Stimulated activated CD8-positive, alpha-beta memory T cell treated with anti-CD3 and anti-CD28 coated beads, Interleukin-15, amount 100 ng/mL, for 4 hours (primary cell): ENCODE results near the gene HJURP.

Experiments used
- DNase-seq, 2 donors: peaks; one replicate each; pipeline ENCODE4 v3.0.0-alpha.2; 2020; ENCODE audit warnings: low read depth in 2 of 2

HJURP gene

DNA sequence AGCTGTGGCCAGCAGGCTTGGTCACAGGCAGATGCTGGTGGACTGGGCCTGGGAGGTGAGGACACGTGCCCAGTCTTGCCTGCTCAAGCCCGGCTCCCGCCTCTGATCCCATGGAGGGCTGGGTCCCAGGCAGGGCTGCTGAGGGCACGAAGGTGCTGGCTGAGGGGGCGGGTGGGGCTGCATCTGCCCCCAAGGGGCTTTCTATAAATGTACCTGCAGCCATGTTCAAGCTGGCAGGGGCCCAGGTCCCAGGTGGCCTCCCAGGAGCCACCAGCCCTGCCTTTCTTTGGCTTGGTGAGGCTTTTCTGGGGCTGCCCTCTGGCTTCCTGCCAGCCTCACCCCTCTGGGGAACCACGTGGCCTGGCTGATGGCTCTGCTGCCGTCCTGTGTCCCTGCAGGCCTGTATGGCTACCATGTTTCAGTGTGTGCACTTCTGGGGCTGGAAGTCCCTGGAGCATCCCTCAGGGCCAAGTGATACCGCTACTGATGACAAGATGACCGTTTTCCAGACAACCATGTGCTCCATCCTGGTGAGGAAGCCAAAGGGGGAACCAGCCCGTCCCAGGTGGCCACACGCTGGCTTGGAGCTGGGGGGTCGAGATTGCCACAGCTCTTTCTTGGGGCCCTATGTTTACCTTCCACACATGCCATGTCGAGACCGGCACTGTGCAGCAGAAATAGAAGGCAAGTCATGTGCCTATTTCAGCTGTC lies 23.2 kb downstream of the HJURP start:
- DNase-seq = no peak

DNA sequence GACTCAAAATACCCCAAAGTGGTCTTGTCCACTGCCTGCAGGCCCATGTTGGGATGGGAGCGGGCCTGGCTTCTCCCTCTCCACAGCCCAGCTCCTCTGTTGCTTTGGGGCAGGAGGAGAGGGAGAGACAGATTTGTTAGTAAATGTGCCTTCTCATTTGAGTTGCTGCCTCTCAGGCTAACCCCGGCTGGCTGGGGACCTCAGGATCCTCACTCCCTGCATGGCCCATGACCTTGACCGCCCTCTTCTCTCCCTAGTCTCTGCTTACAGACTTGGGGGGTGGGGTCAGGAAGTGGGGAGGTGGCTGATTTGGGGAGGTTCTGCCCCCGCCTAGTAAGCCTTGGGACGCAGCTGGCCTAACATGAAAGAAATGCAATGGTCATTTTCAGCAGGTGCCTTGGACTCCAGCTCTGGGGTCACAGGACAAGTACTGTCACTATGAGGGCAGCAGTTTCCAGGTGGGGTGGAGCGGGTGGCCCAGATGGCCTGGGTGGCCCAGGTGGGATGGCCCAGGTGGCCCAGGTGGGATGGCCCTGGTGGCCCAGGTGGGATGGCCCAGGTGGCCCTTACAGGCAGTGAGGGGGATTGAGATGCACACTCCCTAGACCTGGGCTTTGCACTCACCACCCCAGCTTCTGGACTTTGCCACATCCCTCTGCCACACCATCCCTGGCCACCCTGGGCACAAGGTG lies 24.1 kb downstream of the HJURP start:
- no peak for DNase-seq

DNA sequence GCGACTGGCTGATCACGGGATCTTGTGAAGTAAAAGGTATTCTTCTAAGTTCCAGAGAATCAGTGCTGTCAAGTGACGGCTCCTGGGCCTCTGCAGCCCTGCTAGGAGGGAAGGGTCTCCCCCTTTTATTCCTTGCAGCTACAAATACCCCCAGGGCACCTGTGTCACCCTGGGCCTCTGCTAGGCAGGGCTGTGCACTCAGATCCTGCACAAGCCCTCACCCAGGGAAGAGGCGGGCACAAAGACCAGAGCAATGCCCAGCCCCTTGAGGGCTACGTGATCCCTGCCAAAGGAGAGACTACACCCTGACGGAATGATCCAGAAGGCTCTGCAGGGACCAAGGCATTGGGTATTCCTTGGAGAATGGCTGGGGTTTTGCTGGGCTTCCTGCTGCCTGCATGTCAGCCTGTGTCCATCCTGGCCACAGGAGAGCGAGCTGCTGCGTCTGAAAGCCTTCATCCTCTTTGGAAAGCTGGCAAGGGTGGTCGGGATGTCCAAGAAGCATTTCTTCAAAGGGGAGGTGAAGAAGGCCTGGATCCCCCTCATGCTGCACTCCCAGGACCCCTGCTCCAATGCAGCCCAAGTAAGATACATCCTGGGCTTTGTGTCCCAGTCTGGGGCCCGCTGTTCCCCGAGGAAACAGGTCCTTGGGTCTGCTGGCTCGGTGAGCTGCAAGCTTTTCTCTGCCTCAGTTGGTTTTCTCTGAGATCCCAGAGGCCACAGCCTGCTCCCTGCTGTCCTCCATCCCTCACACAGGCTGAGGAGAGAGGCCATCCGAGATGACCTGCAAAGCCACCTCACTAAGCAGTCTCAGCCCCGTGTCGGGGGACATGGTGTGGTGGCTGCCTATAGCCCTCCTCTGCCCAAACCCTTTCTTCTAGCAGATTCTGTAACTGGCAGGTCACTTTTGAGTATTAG lies 24.9 kb downstream of the HJURP start:
- no peak for DNase-seq

DNA sequence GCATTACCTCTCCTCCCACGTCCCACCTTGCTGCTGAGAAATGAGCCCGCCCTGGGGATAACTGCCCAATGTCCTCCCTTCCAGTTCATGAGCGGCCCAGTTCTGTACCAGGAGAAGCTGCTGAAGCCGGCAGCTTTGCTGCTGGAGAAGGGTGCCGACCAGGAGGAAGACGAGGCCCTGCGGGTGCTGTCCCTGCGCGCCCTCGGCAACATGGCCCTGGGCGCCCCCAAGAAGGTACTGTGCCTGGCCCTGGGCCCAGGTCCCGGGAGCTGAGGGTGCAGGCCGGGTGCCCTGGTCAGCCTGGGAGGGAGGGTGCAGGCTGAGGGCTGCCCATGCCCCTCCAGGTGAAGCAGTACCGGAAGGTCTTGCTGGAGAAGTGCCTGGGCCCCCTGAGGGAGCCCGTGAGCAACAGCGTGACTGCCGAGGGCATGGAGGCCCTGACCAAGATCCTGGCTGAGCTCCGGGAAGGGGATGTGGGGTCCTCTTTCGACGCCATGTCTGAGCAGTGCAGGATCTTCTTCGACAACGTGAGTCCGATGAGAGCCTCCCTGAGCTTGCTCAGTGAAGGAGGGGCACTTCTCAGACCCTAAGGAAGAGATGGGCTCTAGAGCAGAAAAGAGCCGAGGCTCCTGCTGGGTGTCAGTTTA lies 25.7 kb downstream of the HJURP start:
- no peak for DNase-seq

DNA sequence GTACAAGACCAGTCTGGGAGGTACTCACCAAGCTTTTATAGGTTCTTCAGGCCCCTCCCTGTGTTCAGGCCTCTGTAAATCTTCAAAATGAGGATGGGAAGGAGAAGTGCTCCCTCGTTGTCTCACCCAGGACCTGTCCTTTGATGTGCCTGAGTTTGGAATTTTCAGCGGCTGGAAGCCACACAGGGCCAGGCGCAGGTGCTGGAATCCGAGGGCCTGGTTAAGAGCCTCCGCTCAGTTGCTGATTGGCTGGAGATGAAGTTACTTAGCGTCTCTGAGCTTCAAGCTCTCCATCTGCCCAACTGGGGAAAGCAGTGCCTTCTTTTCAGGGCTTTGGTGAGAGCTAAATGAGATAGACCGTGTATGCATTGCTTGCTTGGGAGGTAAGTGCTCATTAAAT lies 30.0 kb downstream of the HJURP start:
- no peak for DNase-seq

DNA sequence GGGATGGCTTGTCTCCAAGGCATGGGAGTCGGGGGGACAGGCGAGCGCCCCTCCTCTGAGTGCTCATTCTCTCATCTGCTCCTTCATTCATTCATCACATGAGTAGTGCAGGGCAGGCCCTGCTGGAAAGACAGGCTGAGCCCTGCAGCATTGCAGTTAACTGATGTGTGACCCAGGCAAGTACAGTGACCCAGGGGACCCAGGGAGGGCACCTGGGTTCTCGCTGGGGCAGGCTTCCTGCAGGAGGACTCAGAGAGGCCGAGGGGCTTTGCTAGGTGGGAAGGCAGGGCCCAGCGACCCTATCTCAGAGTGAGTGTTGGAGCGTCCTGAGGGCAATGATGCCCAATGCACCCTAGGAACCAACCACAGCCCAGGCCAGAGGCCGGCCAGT lies 30.6 kb downstream of the HJURP start:
- no peak for DNase-seq

DNA sequence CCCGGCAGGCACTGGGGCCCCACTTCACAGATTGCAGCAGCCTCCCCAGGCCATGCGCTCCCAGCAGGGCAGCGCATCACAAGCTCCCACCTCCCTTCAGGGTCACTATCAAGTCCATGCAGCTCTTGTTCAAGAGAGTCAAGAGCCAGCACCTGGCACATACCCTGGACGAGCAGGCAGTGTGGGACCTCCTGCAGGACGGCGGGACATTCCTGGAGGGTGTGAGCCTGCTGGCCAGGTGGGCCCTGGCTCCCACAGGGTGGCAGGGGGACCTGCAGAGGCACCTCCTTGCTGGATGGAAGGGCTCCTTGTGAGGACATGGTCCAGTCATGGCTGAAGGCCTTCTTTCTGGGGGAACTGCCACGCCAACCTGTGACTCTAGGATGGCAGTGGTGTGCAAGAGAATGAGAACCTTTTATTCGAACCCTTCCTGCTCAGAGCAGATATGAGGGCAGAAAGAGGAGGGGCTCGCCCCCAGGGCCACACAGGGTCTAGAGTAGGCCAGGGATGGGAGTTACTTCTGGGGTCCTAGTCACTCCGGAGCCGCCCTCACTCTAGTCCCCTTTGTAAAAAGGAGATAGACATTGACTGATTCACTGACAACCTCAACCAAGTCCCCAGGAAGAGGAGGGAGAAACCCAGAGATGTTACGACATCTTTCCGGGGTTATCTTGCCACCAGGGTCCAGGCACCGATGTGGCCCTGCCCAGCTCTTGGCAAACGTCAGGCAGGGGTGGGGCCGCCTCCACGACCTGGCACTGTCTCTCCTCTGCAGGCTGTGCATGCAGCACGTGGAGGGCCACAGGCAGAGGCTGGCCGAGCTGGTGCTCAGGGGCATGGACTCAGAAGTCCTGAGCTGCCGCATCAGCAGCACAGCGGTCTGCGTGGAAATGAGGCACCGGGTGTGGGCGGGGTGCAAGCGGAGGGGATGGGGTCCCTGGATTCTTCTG lies 31.3 kb downstream of the HJURP start:
- no peak for DNase-seq

DNA sequence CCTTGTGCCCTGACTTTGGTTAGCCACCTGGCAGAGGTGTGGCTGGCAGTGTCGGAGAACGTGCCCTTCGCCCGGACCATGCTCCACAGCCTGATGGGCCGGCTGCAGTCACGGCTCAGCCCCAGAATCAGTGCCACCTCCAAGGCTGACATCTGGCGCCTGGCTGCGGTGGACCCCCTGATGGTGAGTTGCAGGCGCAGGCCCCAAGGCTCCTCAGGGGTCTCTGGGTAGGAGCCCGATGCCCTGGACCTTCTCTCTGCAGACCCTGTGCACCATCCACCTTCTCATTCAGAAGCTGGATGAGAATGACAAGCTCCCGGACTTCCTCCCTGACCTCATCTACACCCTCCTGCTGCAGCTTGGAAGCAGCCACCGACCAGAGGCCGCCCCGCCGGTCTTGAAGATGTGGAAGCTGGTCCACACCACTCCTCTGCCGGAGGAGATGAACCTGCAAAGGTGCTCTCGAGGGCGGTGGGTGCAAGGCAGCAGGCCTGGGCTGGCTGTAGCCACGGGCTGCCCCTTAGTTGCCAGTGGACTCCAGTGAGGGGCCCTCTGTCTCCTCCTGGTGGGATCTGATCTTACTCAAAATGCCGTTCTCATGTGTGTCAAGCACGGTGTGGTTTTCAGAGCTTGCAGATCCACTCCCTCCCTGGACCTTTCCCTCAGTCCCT lies 32.1 kb downstream of the HJURP start:
- no peak for DNase-seq

DNA sequence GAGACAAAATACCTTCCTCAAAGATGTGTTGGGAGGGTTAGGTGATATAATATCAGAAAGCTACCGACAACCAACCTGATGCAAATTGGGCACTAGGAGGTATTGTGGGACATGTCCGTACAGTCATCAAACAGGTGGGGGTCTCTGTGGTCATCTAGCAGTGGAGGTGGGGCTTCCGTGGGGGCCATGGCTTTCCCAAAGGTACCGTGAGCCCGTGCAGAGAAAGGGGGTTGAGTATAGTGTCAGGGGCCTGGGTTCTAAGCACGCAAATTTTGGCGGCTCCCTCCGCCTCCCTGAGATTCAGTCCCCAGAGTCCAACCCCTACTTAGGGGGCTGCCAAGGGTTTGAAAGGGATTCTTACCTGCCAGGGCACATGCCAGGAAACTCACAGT lies 32.6 kb downstream of the HJURP start:
- no peak for DNase-seq

DNA sequence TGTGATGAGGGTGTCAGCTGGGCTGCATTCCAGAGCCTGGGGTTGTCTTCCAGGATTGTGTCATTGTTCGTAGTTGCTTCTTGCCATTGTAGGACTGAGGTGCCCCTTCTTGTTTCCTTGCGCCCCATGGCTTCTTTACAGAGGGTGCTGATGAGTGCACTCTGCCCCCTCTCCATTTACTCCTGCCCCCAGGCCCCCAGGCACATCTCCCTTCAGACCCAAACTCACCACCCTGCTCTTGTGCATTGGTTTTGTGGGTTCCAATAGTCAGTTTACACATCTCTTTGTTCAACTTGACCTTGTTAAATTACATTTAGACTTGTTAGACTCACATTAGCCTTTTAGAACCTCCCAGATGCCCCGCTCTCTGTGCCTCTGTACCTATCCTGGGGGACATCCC lies 33.1 kb downstream of the HJURP start:
- no peak for DNase-seq

DNA sequence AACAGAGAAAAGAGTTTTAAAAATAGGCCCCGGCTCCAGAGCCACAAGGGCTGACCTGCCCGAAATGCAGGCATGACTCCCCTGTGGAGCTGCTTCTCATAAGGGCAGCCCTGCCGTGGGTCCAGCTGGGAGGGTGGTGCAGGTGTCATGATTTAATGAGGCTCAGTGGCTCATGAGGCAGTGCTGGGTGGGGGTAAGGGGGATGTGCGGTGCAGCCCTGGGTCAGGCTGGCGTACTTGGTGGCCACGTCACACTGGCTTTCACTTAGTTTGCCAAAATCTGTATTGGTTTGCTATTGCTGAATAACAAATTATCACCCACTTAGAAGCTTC lies 33.6 kb downstream of the HJURP start:
- no peak for DNase-seq

DNA sequence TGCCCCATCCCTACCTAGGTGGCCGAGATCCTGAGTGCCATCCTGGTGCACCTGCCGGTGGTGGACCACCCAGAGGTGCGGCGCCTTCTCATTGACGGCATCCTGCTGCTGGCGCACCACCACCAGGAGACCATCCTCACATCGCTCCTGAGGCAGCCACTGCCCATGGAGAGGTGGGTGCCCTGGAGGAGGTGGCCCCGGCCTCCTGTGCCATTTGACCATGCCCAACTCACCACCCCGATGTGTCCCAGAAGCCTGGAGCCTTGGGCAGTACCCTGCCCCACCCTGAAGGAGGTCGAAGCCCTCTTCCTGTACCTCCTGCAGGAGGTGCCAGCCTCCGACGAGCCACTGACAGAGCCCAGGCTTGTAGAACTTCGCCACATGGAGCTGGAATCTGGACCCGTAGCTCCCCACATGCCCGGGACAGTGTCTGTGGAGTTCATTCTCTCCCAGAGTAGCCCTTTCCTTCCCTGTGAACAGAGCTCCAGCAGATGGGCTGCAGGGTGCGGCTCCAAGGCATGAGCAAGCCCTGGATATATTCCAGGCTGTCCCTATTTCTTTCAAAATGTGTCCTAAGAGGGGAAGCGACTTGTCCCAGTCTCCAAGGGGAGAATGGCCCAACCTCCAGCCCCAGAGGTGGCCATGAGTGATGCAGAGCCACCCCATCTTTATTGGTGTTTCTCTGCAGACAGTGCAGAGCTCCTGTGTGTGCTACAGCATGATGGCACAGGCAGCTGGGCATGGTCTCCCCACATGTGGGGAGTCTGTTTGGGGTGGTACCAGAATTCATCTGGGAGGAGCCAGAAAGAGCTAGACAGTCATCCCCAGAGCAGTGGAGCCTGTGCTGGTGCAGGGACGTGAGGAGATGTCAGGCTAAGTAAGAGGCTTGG lies 34.2 kb downstream of the HJURP start:
- DNase-seq = no peak

DNA sequence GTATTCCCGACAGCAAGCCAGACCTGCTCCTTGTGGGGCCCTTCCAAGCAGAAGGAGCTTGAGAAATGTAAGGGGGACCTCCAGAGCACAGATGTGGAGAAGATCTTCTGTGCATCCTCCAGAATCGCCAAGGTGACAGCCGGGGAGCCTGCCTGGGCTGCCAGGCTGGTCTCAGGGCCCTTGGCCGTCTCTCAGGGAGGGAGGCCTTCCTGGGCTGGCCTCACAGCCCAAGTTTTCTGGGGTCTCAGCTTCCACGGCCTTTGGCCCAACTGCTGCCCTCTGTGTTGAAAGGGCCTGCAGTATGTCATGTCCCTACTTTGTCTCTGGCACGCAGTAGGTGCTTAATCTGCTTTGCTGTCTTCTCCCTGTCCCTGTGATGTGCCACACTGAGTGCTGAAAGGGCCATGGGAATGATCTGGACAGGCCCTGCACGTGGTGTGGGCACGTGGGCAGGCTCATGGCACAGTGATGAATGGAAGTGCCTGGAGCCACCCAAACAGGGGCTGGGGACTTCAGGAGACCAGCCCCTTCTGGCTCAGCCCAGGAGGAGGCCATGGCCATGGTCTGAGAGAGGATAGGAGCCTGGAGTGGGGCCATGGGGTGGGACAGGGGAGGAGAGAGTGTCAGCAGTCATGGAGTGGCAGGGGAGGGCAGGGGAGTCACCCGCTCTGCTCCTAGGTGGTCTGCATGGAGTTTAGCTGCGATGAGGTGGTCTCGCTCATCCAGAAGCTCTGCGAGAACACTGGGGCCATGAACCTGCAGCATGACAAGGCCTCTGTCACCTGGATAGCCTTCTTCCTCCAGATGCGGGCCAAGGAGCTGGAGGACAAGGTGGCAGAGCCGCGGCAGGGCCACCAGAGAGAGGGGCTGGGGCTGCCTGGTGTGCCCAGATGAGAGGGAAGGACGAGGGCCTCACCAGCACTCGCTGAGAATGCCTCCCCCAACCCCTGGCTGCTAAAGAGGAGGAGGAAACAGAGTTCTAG lies 35.4 kb downstream of the HJURP start:
- no peak for DNase-seq

DNA sequence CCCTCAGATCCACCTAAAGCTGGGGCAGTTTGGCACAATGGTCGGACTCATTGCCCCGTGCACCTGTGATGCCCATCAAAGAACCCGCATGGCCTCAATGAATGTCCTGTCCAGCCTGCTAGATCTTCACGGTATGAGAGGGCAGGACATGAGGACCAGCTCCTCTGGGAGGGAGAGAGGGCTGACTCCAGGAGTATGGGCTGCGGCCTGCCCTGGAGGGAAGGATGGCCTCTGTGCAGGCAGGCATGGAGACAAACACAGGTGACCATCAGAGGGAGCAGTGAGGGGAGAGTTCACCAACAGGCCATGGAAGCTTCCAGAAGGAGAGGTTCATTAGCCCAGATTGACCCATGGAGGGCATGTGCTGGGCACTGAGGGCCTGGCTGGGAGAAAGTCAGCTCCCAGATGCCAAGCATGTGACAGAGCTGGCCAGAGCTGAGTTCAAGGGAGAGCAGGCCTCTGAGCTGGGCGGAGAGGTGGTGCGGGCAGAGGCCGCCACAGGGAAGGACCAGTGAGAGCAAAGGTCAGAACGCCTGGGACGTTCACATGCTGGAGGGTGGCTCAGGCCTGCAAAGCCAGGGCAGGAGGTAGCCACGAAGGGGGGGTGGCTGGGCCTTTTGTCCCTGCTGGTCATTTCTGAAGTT lies 36.2 kb downstream of the HJURP start:
- no peak for DNase-seq

DNA sequence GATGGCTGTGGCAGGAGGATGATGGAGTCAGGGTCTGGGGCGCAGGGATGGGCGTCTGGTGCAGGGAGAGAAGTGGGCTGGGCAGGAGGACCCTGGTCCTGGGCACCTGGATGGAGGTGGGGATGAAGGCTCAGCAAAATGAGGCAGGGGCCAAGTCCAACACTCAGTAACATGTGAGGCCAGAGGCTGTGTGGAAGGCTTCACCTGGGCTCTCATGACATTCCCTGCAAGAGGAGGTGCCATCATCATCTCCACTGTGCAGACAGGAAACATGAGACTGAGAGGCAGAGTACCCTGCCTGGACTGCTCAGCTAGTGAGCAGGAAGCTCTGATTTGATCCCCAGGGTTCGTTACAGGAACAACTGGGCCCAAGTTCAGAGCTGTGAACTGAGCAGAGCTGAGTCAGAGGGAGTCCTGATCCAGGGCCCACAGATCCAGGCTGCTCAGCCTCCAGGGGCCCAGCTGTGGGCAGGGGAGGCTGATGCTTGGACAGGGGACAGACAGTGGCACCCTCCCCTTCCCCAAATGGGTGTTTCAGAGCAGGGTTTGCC lies 36.9 kb downstream of the HJURP start:
- DNase-seq = no peak

DNA sequence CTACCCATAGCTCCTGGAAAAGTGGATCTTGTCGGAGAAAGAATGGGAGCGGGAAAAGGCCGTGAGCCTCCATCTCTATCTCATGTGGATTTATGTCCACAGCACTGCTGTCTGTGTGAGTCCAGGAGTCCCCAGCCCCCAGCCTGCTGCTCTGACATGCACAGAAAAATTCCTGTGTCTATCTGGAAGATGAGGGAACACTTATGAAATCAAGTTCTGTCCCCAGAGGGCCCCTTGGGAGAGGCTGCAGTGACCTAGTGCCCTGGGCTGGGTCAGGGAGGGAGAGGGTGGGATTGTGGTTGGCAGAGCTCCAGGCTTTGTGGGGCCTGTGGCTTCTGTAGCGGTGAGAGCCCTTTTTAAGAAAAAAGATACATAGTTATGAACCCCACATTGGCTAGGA lies 37.6 kb downstream of the HJURP start:
- DNase-seq = no peak

DNA sequence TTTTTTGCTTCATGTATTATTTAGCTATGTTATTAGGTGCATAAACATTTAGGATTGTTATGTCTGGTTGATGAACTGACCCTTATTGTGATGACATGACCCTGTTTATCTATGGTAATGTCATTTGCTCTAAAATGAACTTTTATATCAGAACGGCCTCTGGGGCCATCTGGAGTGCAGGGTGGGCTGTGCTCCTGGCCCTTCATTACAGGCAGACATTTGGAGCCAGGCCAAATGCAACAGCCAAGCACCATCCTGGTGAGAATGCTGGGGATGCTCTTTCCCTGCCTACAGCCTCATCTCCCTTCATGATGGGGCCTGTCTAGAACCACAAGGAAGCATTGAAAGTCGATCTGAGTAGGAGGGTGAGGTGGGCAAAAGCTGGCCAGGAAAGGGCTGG lies 38.0 kb downstream of the HJURP start:
- no peak for DNase-seq

DNA sequence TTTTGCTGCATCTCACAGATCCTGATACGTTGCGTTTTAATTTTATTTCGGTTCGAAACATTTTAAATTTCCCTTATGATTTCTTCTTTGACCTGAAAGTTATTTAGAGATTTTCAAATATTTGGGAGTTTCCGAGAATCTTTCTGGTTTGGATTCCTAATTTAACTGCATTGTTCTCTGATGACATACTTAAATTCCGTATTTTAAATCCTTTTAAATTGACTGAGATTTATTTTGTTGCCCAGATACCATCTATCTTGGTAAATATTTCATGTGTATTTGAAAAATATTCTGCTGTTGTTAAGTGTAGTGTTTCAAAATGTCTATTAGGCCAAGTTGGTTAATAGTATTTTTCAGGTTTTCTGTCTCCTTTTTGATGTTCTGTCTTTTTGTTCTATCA lies 38.5 kb downstream of the HJURP start:
- no peak for DNase-seq
